KOPT-K1 (cell line): ENCODE results near the gene SERBP1.
"Not testable (repeated sequence)": the region's sequence is repeated elsewhere in the genome, so short reads cannot be mapped to it uniquely, and the experiment has no call there.

Source experiments
- H3K27ac ChIP-seq: fragments of 200-600 bp; sonication (generic); 2 replicates; pipeline ENCODE4 v1.5.1; 2016; ENCODE audit warnings: antibody characterized with exemption, mild to moderate bottlenecking, low read depth, low read length; ENCODE audit not compliant: poor library complexity, severe bottlenecking
- H3K36me3 ChIP-seq: fragments of 200-600 bp; sonication (generic); 2 replicates; pipeline ENCODE4 v1.5.1; 2017; ENCODE audit warnings: antibody characterized with exemption, mild to moderate bottlenecking, low read length, moderate library complexity; ENCODE audit not compliant: insufficient read depth
- H3K9me3 ChIP-seq: fragments of 200-600 bp; sonication (generic); 2 replicates; pipeline ENCODE4 v1.5.1; 2017; ENCODE audit warnings: antibody characterized with exemption, low read length, mild to moderate bottlenecking; ENCODE audit not compliant: insufficient read depth, poor library complexity, severe bottlenecking

The SERBP1 gene

DNA sequence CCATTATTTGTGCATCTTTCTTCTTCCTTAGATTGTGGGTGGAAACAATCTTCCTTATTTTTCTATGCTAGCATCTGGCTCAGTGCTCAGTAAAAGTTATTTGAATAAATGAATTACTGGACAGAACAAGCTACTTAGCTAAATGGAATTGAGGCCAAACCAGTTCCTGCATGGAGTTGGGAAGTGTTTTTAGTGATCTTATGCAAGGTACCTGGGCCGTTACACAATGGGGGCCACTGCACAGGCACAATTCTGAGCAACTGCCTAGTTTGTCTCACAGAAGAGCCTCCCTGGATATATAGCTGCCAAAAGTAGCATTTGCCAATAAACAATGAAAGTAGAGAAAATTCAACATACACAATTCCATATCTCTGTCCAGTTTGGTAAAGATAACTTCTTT, 27.0 kb upstream of the SERBP1 start:
- H3K36me3 ChIP-seq = no peaks in the 10 kb centered on the region
- no peak overlapping the region for H3K27ac ChIP-seq
- no peaks in the 10 kb centered on the region for H3K9me3 ChIP-seq

DNA sequence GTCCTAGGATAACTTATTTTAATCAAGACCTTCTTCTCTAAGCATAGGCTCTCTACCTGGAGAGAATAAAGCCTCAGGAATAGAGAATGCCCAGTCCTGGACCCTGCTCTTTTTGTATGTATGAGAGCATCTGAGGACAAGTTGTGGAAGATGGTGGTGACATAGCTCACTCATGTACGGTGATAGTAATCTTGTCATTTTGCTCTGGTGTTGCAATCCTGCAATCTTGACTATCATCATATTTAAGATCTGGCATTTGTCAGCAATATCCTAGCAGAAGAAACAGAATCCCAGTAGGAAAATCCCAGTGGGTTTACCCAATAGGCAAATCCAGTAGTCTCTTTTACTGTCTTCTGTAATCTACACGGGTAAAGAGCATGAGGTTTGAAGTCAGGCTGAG, 21.6 kb upstream of the SERBP1 start:
- no peak overlapping the region for H3K27ac ChIP-seq
- no peaks in the 10 kb centered on the region for H3K9me3 ChIP-seq
- H3K36me3 ChIP-seq = no peaks in the 10 kb centered on the region

DNA sequence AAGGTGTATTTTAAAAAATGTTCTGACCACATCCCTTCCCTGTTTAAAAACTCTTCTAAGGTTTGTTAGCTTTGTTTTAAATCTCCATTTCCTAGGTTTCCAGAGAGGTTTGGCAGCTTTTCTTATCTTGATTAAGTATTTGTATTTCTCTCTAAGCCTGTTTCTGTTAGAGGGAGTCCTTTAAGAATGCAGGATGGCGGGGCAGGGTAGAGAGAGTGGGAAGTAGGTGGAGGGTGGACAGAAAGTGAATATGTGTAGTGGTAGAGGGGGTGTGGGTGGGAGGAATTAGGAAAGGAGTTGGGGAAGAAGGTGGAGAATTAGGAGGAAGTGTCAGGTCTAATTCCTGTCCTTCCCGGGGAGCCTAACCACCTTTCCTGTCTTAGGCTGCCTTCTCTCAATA, 21.2 kb upstream of the SERBP1 start:
- H3K27ac ChIP-seq = no peak overlapping the region
- no peaks in the 10 kb centered on the region for H3K36me3 ChIP-seq
- no peaks in the 10 kb centered on the region for H3K9me3 ChIP-seq

DNA sequence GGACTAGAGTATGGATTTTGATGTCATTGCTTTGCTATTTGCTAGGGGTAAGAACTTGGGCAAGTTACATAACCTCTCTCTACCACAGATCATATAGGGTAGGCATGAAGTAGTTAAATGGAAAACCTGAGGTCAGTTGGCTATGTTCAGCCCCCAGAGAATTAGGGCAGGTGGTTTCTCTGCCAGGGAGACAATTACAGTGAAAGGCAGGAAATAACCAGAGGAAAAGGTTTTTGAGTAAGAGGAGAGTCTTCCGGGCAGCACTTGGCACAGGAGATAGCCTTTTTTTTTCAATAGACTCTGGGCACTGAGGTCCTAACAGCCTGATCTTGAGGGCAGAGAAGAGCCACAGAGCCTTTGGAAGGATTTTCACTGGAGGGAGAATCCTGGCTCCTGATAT, 16.7 kb upstream of the SERBP1 start:
- Histone ChIP-seq H3K27ac (no peak overlapping the region), H3K36me3 (no peaks in the 10 kb centered on the region), H3K9me3 (no peaks in the 10 kb centered on the region)

DNA sequence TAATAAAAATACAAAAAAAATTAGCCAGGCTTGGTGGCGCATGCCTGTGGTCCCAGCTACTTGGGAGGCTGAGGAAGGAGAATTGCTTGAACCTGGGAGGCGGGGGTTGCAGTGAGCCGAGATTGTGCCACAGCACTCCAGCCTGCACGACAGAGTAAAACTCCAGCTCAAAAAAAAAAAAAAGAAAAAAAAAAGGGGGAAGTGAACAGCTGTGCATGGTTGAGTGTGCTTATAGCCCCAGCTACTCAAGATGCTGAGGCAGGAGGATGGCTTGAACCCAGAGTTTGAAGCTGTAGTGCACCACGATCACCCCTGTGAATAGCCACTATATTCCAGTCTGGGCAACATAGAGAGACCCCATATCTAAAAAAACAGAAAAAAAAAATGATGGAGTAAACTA, 15.8 kb upstream of the SERBP1 start:
- not testable (repeated sequence) for H3K9me3 ChIP-seq, H3K27ac ChIP-seq, H3K36me3 ChIP-seq

DNA sequence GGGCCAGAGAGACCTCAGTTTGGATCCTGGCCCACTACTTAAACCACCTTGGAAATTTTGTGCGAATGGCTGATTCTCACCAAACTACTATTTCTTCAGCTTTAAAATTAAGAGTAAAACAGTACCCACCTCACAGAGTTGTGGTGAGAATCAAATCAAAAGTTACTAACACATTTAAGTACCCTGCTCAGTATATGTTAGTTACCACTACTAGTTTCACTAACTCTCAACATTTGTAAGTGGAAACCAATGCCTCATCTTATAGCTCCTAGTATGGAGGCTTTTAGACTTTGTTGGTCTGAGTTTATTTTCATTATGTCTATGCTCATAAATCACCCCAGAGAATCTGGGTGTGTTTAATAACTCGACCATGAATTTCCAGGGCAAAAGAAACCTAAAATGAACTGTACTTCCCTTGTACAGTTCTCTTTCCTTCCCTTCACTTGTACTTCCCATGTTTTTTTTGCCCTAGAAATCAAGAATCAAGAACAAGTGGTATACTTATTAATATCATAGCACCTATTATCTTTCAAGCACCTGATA, 11.6 kb upstream of the SERBP1 start:
- H3K27ac ChIP-seq = no peak overlapping the region
- H3K36me3 ChIP-seq = no peaks in the 10 kb centered on the region
- H3K9me3 ChIP-seq = no peaks in the 10 kb centered on the region

DNA sequence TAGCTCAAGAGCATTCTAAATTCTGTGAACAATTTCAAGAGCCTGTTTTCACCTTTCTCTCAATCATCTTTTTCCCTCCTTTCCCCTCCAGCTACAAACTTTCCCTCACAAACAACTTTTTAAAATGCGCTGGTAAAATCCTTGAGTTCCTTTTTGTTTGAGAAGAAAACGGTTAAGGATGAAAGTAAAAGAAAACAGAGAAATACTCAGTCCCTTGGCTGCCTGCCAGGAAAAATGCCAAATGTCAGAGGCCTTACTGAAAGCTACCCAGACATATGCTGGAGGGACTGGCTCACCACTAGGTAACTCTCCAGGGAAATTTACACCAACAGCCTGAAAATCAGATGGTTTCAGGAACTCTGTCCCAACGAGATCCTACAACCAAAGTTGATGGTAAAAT, 11.0 kb upstream of the SERBP1 start:
- H3K36me3 ChIP-seq = no peaks in the 10 kb centered on the region
- no peak overlapping the region for H3K27ac ChIP-seq
- H3K9me3 ChIP-seq = no peaks in the 10 kb centered on the region

DNA sequence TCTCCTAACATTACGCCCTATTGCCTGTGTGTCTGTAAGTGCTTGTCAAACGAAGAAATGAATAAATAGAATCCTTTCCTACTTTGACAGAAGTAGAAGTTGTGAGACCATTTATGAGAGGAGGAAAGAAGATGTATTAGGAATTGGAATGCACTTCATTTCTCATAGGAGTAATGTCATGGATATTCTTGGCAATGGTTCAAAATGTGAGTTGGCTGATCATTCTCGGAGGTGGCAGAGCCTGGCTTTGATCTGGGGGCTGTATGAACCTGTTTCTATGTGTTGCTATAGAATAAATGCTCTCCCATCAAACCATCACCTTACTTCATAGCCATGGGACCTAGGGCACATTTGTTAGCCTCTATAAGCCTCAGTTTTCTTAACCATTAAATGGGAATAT, 10.1 kb upstream of the SERBP1 start:
- Histone ChIP-seq H3K27ac (no peak overlapping the region), H3K9me3 (no peaks in the 10 kb centered on the region), H3K36me3 (no peaks in the 10 kb centered on the region)

DNA sequence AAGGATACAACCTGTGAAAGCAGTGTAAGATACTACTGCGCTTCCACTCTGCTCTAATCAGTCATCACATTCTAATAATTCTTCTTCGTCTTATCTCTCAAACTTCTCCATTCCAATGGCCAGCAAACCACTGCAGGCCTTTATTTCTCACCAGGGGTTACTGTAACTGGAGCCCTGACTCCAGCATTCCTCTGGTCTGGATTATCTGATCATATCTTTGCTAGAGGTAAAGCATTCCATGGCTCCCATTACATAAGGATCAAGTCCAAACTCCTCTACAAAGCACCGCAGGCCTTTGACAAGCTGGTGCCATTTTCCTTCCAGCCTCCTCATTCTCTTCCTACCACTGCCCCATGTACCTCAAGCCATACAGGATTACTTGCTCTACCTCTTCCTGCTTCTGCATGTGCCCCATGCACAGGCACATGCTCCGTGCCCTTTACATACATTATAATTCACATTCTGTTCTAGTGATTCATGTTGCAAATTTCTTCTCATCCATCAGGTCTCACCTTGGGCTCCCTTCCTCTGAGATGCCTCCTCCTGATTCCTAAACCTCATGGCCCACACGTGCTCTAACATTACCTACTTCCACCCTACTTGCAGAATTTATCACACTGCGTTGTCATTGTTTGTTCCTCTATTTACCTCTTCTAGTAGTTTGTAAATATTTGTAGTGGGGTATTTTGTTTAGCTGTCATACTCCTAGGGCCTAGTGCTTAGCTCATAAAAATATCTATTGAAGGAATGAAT, 9.3 kb upstream of the SERBP1 start:
- Histone ChIP-seq H3K36me3 (no peaks in the 10 kb centered on the region), H3K9me3 (no peaks in the 10 kb centered on the region), H3K27ac (no peak overlapping the region)

DNA sequence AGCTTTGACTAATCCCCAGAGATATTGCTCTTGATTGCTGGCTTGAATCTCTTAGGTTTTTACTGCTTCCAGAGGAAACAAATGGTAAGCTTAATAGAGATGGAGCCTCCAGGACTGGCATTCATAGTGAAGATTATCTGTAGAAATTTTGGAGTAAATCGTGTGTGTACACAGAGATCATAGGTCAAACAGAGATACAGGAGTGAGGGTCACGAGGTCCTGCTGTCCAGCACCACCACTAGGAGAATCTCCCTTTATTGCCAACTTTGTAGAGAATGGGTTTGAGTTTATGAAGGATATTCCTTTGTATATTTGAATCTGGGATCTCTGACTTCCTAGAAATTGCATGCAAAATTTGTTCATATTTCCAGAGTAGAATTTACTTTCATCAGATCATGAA, 7.8 kb upstream of the SERBP1 start:
- no peaks in the 10 kb centered on the region for H3K36me3 ChIP-seq
- H3K27ac ChIP-seq = no peak overlapping the region
- no peaks in the 10 kb centered on the region for H3K9me3 ChIP-seq

DNA sequence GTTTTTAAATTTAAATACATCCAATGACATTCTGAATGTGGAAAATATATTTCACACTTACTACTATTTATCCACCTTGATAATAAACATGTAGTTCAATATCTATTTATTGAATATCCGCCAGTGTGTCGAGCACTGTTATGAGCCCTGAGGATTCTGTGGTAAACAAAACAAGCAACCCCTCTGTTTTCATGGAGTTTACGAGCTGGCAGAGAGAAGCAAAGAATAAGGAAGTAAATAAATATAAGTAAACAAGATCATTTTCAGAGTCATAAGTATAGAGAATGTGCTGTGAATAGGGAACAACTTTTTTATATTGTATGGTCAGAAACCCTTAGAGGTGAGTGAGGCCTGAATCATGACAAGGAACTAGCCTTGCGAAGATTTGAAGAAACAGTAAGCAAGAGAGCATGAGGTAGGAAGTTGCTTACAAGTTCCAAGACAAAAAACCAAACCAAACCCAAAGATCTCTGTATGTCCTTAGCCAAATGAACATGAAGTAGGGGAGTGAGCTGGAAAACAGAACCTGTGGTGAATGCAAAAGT, 6.4 kb upstream of the SERBP1 start:
- H3K36me3 ChIP-seq = no peaks in the 10 kb centered on the region
- no peak overlapping the region for H3K27ac ChIP-seq

DNA sequence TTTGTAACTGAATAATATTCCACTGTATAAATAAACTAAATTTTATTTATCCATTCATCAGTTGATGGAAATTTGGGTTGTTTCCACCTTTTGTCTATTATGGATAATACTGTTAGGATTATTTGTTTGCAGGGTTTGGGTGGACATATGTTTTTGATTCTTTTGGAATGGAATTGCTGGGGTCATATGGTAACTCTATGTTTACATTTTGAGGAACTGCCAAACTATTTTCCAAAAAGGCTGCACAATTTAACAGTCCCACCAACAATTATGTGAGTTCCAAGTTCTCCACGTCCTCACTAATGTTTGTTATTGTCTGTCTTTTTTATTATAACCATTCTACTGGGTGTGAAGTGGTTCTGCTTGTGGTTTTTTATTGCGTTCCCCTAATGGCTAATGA, 4.3 kb upstream of the SERBP1 start:
- Histone ChIP-seq H3K27ac (no peak overlapping the region), H3K9me3 (no peaks in the 10 kb centered on the region), H3K36me3 (peaks cover under 1% of the 10 kb centered on the region; the same call in 1 of the 2 replicates)

More for the DNA sequence above, 6.4 kb upstream of the SERBP1 start:
- H3K9me3 ChIP-seq = no peaks in the 10 kb centered on the region

DNA sequence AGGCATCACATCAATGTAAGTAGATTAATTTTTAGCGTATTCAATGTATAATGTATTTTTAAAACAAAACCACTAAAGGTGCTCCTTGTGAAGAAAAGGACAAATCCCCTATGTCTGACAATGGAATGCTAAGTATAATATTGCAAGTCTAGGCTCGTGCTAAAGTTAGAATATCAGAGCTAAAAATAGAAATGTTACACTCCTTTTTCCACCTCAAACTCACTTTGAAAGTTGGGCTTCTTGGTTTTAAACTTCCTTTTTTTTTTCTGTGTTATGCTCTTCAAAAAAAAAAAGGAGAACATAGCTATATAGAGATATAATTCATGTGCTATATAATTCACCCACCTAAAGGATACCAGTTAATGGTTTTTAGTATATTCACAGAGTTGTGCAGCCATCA, 3.6 kb upstream of the SERBP1 start:
- Histone ChIP-seq H3K27ac (no peak overlapping the region), H3K9me3 (no peaks in the 10 kb centered on the region), H3K36me3 (peaks cover 7% of the 10 kb centered on the region)

DNA sequence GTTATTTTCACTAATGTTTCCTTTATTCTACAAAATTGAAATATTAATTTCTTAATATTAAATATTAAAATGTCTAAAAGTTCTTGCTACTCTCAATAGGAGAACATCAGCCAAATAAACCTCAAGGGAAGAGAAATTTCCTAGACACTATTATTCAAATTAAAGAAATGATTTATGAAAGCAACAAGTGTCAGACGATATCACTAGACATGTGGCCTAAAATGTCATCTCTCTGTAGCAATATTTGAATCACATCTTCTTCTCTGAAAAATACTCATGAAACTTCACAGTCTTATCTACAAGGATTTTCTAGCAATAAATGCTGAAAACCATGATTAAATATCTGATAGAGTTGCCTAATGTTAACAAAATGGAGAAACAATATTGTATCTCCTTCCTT, 2.5 kb upstream of the SERBP1 start:
- Histone ChIP-seq H3K36me3 (peaks cover 18% of the 10 kb centered on the region), H3K9me3 (no peaks in the 10 kb centered on the region), H3K27ac (no peak overlapping the region)

DNA sequence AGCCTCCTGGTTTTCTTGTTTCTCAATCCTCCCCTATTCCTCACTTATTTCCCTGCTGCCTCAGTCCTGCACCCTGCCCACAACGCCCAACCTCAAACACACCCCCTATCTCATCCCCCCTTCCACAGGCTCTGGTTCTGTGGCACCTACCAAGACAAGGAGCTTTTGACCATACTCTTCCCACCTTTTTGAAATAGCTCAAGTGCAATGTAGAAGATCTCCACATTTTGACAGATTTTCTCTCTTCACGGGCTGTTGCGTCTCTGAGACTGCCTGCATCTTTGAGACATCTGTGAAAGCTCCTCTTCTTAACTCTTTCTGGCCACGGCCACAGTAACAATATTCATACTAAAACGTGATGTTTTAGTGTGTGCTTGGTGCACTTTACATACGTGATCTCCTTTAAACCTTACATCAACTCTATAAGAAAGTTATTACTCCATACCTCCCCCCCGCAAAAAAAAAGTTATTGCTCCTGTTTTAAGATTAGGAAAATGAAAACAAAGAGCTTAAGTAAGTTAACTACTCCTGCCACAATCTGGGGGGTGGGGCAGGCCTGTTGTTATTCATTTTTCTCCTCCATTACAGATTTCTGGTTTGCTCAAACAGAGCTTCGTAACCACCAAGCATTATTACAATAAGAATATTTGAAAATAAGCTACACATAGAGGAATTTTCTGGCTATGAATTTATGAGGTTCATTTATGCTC, 1.8 kb upstream of the SERBP1 start:
- Histone ChIP-seq H3K36me3 (peaks cover 25% of the 10 kb centered on the region), H3K9me3 (no peaks in the 10 kb centered on the region), H3K27ac (peak overlapping the region; percentile 98)
